ENCODE results near the gene OR2B2. TPM values are rescaled to one million over a fixed set of nuclear protein-coding genes. Genes with fewer than 3 reads are reported as not detected.

The OR2B2 gene
- not detected for total RNA-seq

GRCh38 chr6:27911956-27912446 is at the start of gene OR2B2:
Gene OR2B2, minus strand, starts transcription at chr6:27912396. Its CDS starts 77 bp downstream, at chr6:27912319.

GRCh38 chr6:27956941-27957340 is 44.7 kb upstream of the OR2B2 start, which contains the start of gene OR2B6:
Gene OR2B6, plus strand, starts transcription at chr6:27957241. Its CDS starts 0 bp downstream, at chr6:27957241.

Other genes starting within 250 kb of the OR2B2 start
- not detected for gene OR2B6, start 44.8 kb upstream of the OR2B2 start, total RNA-seq
- gene ZNF165, start 168.2 kb upstream of the OR2B2 start, total RNA-seq = 0.82 TPM
- gene ZSCAN16, start 212.2 kb upstream of the OR2B2 start, total RNA-seq = 11.7 TPM
- 53.1 TPM for gene ZKSCAN8, start 229.5 kb upstream of the OR2B2 start, total RNA-seq

All from camera-type eye (tissue), 1 donor.